ENCODE results near the gene CAPN11. TPM values are rescaled to one million over a fixed set of nuclear protein-coding genes. Genes with fewer than 3 reads are reported as not detected.
"Not testable (repeated sequence)": the region's sequence is repeated elsewhere in the genome, so short reads cannot be mapped to it uniquely, and the experiment has no call there.

Gene CAPN11
- total and polyA plus RNA-seq, 2 donors (not counting 3 experiments of a cell fraction or from before 2014, with no cell fraction given), result 1.4 to 1.7 TPM

- no TSS peak for BruUV-seq (replicated peaks)
- CTCF ChIA-PET, result interaction anchor here (1.1 to 3.4 kb wide), 3 partner anchors 11 to 47 kb away, joined by 3 to 12 read pairs (median 3); no protein-coding TSS in a partner anchor
Measured at GRCh38 chr6:44143731-44144130, 14.9 kb upstream of the CAPN11 start.

GRCh38 chr6:44144536-44144935, 14.1 kb upstream of the CAPN11 start:
- FAIRE-seq; H3K9me1 ChIP-seq (replicated peaks; ENCODE audit: control insufficient read depth, extremely low read depth, insufficient read depth, low read length); H3K27me3 ChIP-seq (ENCODE audit: control insufficient read depth in 2 of 2, insufficient read depth in 2 of 2, low read length in 2 of 2); intact Hi-C loops (cut with micrococcal nuclease); H3K27ac ChIP-seq (ENCODE audit: insufficient read depth, low read depth, low read length); H3K4me2 ChIP-seq (ENCODE audit: insufficient read depth, low read length); H3K4me3 ChIP-seq (replicated peaks in 1 of 3; ENCODE audit: insufficient read depth in 1 of 3, low read depth in 1 of 3, low read length in 3 of 3); BruUV-seq (replicated peaks); dilution Hi-C loops (cut with MboI; ENCODE audit: extremely low pct_ligation_motif_present, low sequenced_read_pairs); POLR2A ChIA-PET; H3K79me2 ChIP-seq (ENCODE audit: control insufficient read depth, insufficient read depth, low read length); H3K4me1 ChIP-seq (ENCODE audit: control insufficient read depth, extremely low read depth, insufficient read depth, low read length); H3K9me3 ChIP-seq (replicated peaks; ENCODE audit: control insufficient read depth, insufficient read depth, low read length); H4K20me1 ChIP-seq (replicated peaks; ENCODE audit: control insufficient read depth, extremely low read depth, insufficient read depth, low read length); H2AFZ ChIP-seq (ENCODE audit: low read depth, low read length); H3K9ac ChIP-seq (replicated peaks; ENCODE audit: extremely low read depth, insufficient read depth, low read length); DNase-seq (ENCODE audit: low read depth, low spot score): not testable (repeated sequence)
- peaks cover 5 to 15% of the 10 kb centered on the region in 2 experiments for H3K36me3 ChIP-seq (ENCODE audit: control insufficient read depth in 2 of 2, extremely low read depth in 1 of 2, insufficient read depth in 2 of 2, low read length in 2 of 2)
- CTCF ChIA-PET, result interaction anchor here (1.1 to 3.4 kb wide), 2 partner anchors 44 to 48 kb away, joined by 3 to 12 read pairs; no protein-coding TSS in a partner anchor

More at GRCh38 chr6:44143731-44144130, 14.9 kb upstream of the CAPN11 start:
- DNase-seq (ENCODE audit: low read depth, low spot score) (no peak), FAIRE-seq (no peak)
- Histone ChIP-seq H3K36me3 (ENCODE audit: control insufficient read depth in 2 of 2, extremely low read depth in 1 of 2, insufficient read depth in 2 of 2, low read length in 2 of 2) (peaks cover 2 to 15% of the 10 kb centered on the region in 2 experiments), H3K27me3 (ENCODE audit: control insufficient read depth in 2 of 2, insufficient read depth in 2 of 2, low read length in 2 of 2) (no peaks in the 10 kb centered on the region), H3K27ac (ENCODE audit: insufficient read depth, low read depth, low read length) (no peak overlapping the region), H4K20me1 (replicated peaks; ENCODE audit: control insufficient read depth, extremely low read depth, insufficient read depth, low read length) (no peaks in the 10 kb centered on the region), H3K4me2 (ENCODE audit: insufficient read depth, low read length) (no peak overlapping the region), H3K4me3 (replicated peaks in 1 of 3; ENCODE audit: insufficient read depth in 1 of 3, low read depth in 1 of 3, low read length in 3 of 3) (no peak overlapping the region), H3K79me2 (ENCODE audit: control insufficient read depth, insufficient read depth, low read length) (no peaks in the 10 kb centered on the region), H3K9me3 (replicated peaks; ENCODE audit: control insufficient read depth, insufficient read depth, low read length) (no peaks in the 10 kb centered on the region), H3K9ac (replicated peaks; ENCODE audit: extremely low read depth, insufficient read depth, low read length) (no peak overlapping the region), H2AFZ (ENCODE audit: low read depth, low read length) (no peak overlapping the region), H3K4me1 (ENCODE audit: control insufficient read depth, extremely low read depth, insufficient read depth, low read length) (no peaks in the 10 kb centered on the region), H3K9me1 (replicated peaks; ENCODE audit: control insufficient read depth, extremely low read depth, insufficient read depth, low read length) (no peaks in the 10 kb centered on the region)
- POLR2A ChIA-PET, result interaction anchor here (0.5 kb wide), 1 partner anchor 150 kb away, joined by 12 read pairs; no protein-coding TSS in a partner anchor
- intact Hi-C loops (cut with micrococcal nuclease), result no loop called here
- TF ChIP-seq CTCF (IDR thresholded peaks at IDR 0.05; ENCODE audit: extremely low read depth in 1 of 2, insufficient read depth in 1 of 2, low read depth in 1 of 2, low read length in 2 of 2) (no peak), POLR2A (IDR thresholded peaks at IDR 0.05; ENCODE audit: low read depth, low read length) (no peak), MAX (IDR thresholded peaks at IDR 0.05; ENCODE audit: insufficient read depth, insufficient read length) (no peak), FOS (IDR thresholded peaks at IDR 0.05; ENCODE audit: borderline replicate concordance, insufficient read depth, low read length) (no peak), EZH2 (IDR thresholded peaks at IDR 0.05; ENCODE audit: borderline replicate concordance, low read depth, low read length, severe bottlenecking) (no peak), JUN (IDR thresholded peaks at IDR 0.05; ENCODE audit: borderline replicate concordance, insufficient read depth, insufficient read length, low read depth) (no peak), MYC (IDR thresholded peaks at IDR 0.05; ENCODE audit: low read depth, low read length) (no peak), POLR2AphosphoS5 (IDR thresholded peaks at IDR 0.05; ENCODE audit: insufficient read depth, low read depth, low read length) (no peak), GATA2 (IDR thresholded peaks at IDR 0.05; ENCODE audit: insufficient read depth, insufficient read length, low read depth, low read length) (no peak)
- dilution Hi-C loops (cut with MboI; ENCODE audit: extremely low pct_ligation_motif_present, low sequenced_read_pairs), result no loop called here

All from endothelial cell of umbilical vein (primary cell).